ENCODE results near the gene KAT2B. TPM values are rescaled to one million over a fixed set of nuclear protein-coding genes. Genes with fewer than 3 reads are reported as not detected.

KAT2B gene
- total RNA-seq, 1 experiment from 2014 or later = 4.6 TPM

DNA sequence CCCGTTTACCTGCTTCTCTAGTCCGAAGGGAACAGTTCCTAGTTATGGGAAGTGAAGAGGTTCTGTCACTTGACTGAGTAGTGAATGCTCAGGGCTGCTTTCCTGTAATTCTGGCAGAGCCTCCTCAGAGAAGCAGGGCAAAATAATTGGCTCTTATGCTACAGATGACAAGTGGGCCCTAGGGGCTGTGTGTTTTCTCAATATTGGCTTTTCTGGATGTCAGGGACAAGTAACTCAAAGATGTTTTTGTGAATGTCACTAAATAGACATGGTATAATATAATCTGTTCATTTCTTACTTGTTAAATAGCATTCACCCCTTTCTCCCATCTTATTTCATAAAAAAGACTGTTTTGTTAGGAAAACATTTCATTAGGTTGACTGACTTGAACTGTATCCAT, 105.6 kb downstream of the KAT2B start:
- Histone ChIP-seq H3K4me3 (ENCODE audit: low read depth, low read length, poor library complexity, severe bottlenecking) (no peak overlapping the region), H3K27me3 (replicated peaks; ENCODE audit: insufficient read depth, low read depth, low read length, poor library complexity) (no peaks in the 10 kb centered on the region), H3K36me3 (ENCODE audit: insufficient read depth, low read length, poor library complexity, severe bottlenecking) (no peaks in the 10 kb centered on the region), H3K4me1 (ENCODE audit: insufficient read depth, low read length, poor library complexity, severe bottlenecking) (no peaks in the 10 kb centered on the region), H3K27ac (ENCODE audit: low read depth, low read length, poor library complexity, severe bottlenecking) (no peak overlapping the region), H3K9me3 (ENCODE audit: low read depth, low read length, poor library complexity, severe bottlenecking) (no peaks in the 10 kb centered on the region)
- CTCF ChIA-PET = no interaction called here
- TF ChIP-seq EZH2 (IDR thresholded peaks at IDR 0.05; ENCODE audit: borderline replicate concordance, low read depth, low read length, poor library complexity, severe bottlenecking) = no peak
- TF ChIP-seq, protein P1, sequence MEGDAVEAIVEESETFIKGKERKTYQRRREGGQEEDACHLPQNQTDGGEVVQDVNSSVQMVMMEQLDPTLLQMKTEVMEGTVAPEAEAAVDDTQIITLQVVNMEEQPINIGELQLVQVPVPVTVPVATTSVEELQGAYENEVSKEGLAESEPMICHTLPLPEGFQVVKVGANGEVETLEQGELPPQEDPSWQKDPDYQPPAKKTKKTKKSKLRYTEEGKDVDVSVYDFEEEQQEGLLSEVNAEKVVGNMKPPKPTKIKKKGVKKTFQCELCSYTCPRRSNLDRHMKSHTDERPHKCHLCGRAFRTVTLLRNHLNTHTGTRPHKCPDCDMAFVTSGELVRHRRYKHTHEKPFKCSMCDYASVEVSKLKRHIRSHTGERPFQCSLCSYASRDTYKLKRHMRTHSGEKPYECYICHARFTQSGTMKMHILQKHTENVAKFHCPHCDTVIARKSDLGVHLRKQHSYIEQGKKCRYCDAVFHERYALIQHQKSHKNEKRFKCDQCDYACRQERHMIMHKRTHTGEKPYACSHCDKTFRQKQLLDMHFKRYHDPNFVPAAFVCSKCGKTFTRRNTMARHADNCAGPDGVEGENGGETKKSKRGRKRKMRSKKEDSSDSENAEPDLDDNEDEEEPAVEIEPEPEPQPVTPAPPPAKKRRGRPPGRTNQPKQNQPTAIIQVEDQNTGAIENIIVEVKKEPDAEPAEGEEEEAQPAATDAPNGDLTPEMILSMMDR (conservative IDR thresholded peaks at IDR 0.05; ENCODE audit: low read depth, low read length) = no peak
- DNase-seq (ENCODE audit: low spot score) = no peak
- intact Hi-C loops (cut with micrococcal nuclease; ENCODE audit: unreplicated experiment) = no loop called here
- POLR2A ChIA-PET (ENCODE audit: low non-redundant PET) = no interaction called here
- BruUV-seq (replicated peaks) = no TSS peak

- intact Hi-C loops (cut with micrococcal nuclease; ENCODE audit: unreplicated experiment) = no loop called here
- no TSS peak for BruUV-seq (replicated peaks)
- ChIA-PET POLR2A (ENCODE audit: low non-redundant PET) (no interaction called here), CTCF (no interaction called here)
- Histone ChIP-seq H3K4me3 (ENCODE audit: low read depth, low read length, poor library complexity, severe bottlenecking) (no peak overlapping the region), H3K4me1 (ENCODE audit: insufficient read depth, low read length, poor library complexity, severe bottlenecking) (no peaks in the 10 kb centered on the region), H3K36me3 (ENCODE audit: insufficient read depth, low read length, poor library complexity, severe bottlenecking) (no peaks in the 10 kb centered on the region), H3K27me3 (replicated peaks; ENCODE audit: insufficient read depth, low read depth, low read length, poor library complexity) (no peaks in the 10 kb centered on the region), H3K27ac (ENCODE audit: low read depth, low read length, poor library complexity, severe bottlenecking) (no peak overlapping the region), H3K9me3 (ENCODE audit: low read depth, low read length, poor library complexity, severe bottlenecking) (no peaks in the 10 kb centered on the region)
- no peak for DNase-seq (ENCODE audit: low spot score)
- no peak for TF ChIP-seq EZH2 (IDR thresholded peaks at IDR 0.05; ENCODE audit: borderline replicate concordance, low read depth, low read length, poor library complexity, severe bottlenecking)
- TF ChIP-seq, protein P1 (conservative IDR thresholded peaks at IDR 0.05; ENCODE audit: low read depth, low read length) = no peak
Observed at GRCh38 chr3:20146301-20146700, 106.1 kb downstream of the KAT2B start.

DNA sequence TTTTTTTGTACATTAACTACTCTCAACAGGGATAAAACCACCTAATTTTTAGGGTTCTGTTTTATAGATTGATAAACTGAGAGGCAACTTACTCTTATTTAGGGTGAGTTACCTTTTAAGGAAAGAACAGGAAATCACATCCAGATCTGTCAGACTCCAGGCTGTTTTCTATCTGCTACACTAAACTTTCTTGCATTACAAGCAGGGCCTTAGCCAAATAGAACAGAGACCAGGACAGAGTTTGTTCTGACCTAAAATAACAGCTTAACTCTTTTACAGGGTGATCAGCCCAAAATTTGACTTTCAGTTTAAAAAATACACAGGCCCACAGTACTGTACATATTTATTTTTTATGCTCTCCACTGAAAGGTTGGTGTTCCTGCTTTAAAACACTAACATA, 107.1 kb downstream of the KAT2B start:
- Histone ChIP-seq H3K4me1 (ENCODE audit: insufficient read depth, low read length, poor library complexity, severe bottlenecking) (no peaks in the 10 kb centered on the region), H3K4me3 (ENCODE audit: low read depth, low read length, poor library complexity, severe bottlenecking) (no peak overlapping the region), H3K36me3 (ENCODE audit: insufficient read depth, low read length, poor library complexity, severe bottlenecking) (no peaks in the 10 kb centered on the region), H3K27ac (ENCODE audit: low read depth, low read length, poor library complexity, severe bottlenecking) (no peak overlapping the region), H3K27me3 (replicated peaks; ENCODE audit: insufficient read depth, low read depth, low read length, poor library complexity) (no peaks in the 10 kb centered on the region), H3K9me3 (ENCODE audit: low read depth, low read length, poor library complexity, severe bottlenecking) (no peaks in the 10 kb centered on the region)
- TF ChIP-seq EZH2 (IDR thresholded peaks at IDR 0.05; ENCODE audit: borderline replicate concordance, low read depth, low read length, poor library complexity, severe bottlenecking) = no peak
- CTCF ChIA-PET = no interaction called here
- POLR2A ChIA-PET (ENCODE audit: low non-redundant PET) = no interaction called here
- intact Hi-C loops (cut with micrococcal nuclease; ENCODE audit: unreplicated experiment) = no loop called here
- DNase-seq (ENCODE audit: low spot score) = no peak
- no TSS peak for BruUV-seq (replicated peaks)

DNA sequence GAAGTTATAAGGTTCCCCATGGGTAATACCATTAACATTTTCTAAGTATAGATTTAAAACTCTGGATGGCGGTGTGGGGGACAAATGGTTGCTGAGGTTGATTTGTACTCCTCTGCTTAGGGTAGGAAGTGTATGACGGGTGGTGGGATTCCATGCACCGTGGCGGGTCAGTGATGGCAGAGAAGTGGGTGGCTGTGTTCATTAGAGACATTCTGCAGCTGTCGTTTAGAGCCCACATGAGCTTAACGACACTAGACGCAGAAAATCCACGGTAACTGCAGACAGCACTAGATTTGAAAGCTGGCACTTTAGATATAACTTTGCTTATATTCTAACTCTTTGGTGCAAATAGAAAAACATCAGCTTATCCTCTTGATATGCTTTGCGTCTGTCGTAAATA, 108.2 kb downstream of the KAT2B start:
- CTCF ChIA-PET = no interaction called here
- intact Hi-C loops (cut with micrococcal nuclease; ENCODE audit: unreplicated experiment) = no loop called here
- no peaks in the 10 kb centered on the region for H3K9me3 ChIP-seq (ENCODE audit: low read depth, low read length, poor library complexity, severe bottlenecking)
- no peaks in the 10 kb centered on the region for H3K4me1 ChIP-seq (ENCODE audit: insufficient read depth, low read length, poor library complexity, severe bottlenecking)
- POLR2A ChIA-PET (ENCODE audit: low non-redundant PET) = no interaction called here
- TF ChIP-seq, protein P1 (conservative IDR thresholded peaks at IDR 0.05; ENCODE audit: low read depth, low read length) = no peak
- no peak for TF ChIP-seq EZH2 (IDR thresholded peaks at IDR 0.05; ENCODE audit: borderline replicate concordance, low read depth, low read length, poor library complexity, severe bottlenecking)
- no peak overlapping the region for H3K4me3 ChIP-seq (ENCODE audit: low read depth, low read length, poor library complexity, severe bottlenecking)
- BruUV-seq (replicated peaks) = no TSS peak
- H3K27ac ChIP-seq (ENCODE audit: low read depth, low read length, poor library complexity, severe bottlenecking) = no peak overlapping the region
- H3K36me3 ChIP-seq (ENCODE audit: insufficient read depth, low read length, poor library complexity, severe bottlenecking) = no peaks in the 10 kb centered on the region
- no peak for DNase-seq (ENCODE audit: low spot score)
- H3K27me3 ChIP-seq (replicated peaks; ENCODE audit: insufficient read depth, low read depth, low read length, poor library complexity) = no peaks in the 10 kb centered on the region
